Epithelial cell of prostate (primary cell): ENCODE measurements around the gene CBX7.

Source experiments
- DNase-seq: peaks from one replicate; pipeline ENCODE4 v3.0.0-alpha.2; 2011; ENCODE audit warnings: low read depth, low spot score
- H3K27ac ChIP-seq: fragments of 450-650 bp; 2 replicates; pipeline ENCODE4 v1.5.1; 2017; ENCODE audit warnings: mild to moderate bottlenecking

The CBX7 gene

GRCh38 chr22:39148727-39149535 lies 3.5 kb downstream of the CBX7 start:
- H3K27ac ChIP-seq = no peak overlapping the region
- no peak for DNase-seq

GRCh38 chr22:39148026-39148726 lies 4.3 kb downstream of the CBX7 start:
- H3K27ac ChIP-seq = no peak overlapping the region
- no peak for DNase-seq

- H3K27ac ChIP-seq = no peak overlapping the region
- no peak for DNase-seq
These were observed 5.0 kb downstream of the CBX7 start for GRCh38 chr22:39147335-39148025.

- H3K27ac ChIP-seq = no peak overlapping the region
These were observed 6.0 kb downstream of the CBX7 start for GRCh38 chr22:39146256-39147101.

GRCh38 chr22:39144101-39144767 lies 8.2 kb downstream of the CBX7 start:
- no peak overlapping the region for H3K27ac ChIP-seq
- no peak for DNase-seq

More at GRCh38 chr22:39146256-39147101, 6.0 kb downstream of the CBX7 start:
- no peak for DNase-seq

- H3K27ac ChIP-seq = no peak overlapping the region
- no peak for DNase-seq
These were observed 10.3 kb downstream of the CBX7 start for GRCh38 chr22:39142088-39142680.

- DNase-seq = no peak
- H3K27ac ChIP-seq = no peak overlapping the region
These were observed 12.5 kb downstream of the CBX7 start for GRCh38 chr22:39139933-39140332.

- no peak overlapping the region for H3K27ac ChIP-seq
- DNase-seq = no peak
These were observed 14.0 kb downstream of the CBX7 start for GRCh38 chr22:39138357-39138997.

GRCh38 chr22:39136317-39136716 lies 16.2 kb downstream of the CBX7 start:
- H3K27ac ChIP-seq = no peak overlapping the region
- no peak for DNase-seq

- no peak overlapping the region for H3K27ac ChIP-seq
- DNase-seq = no peak
These were observed 17.2 kb downstream of the CBX7 start for GRCh38 chr22:39135092-39135896.

GRCh38 chr22:39134366-39135091 lies 18.0 kb downstream of the CBX7 start:
- no peak for DNase-seq

GRCh38 chr22:39133871-39134270 lies 18.6 kb downstream of the CBX7 start:
- H3K27ac ChIP-seq = no peak overlapping the region
- DNase-seq = no peak

More at GRCh38 chr22:39134366-39135091, 18.0 kb downstream of the CBX7 start:
- H3K27ac ChIP-seq = no peak overlapping the region

GRCh38 chr22:39132871-39133524 lies 19.5 kb downstream of the CBX7 start:
- no peak for DNase-seq
- H3K27ac ChIP-seq = no peak overlapping the region

GRCh38 chr22:39132281-39132680 lies 20.2 kb downstream of the CBX7 start:
- DNase-seq = no peak
- no peak overlapping the region for H3K27ac ChIP-seq

- no peak for DNase-seq
- H3K27ac ChIP-seq = no peak overlapping the region
These were observed 21.3 kb downstream of the CBX7 start for GRCh38 chr22:39130892-39131855.
